Fibroblast of skin of right quadriceps (primary cell): Measurements from ENCODE around the gene P2RY6.

Source experiments
- DNase-seq: peaks from one replicate; pipeline ENCODE4 v3.0.0-alpha.2; 2013

P2RY6 gene

DNA sequence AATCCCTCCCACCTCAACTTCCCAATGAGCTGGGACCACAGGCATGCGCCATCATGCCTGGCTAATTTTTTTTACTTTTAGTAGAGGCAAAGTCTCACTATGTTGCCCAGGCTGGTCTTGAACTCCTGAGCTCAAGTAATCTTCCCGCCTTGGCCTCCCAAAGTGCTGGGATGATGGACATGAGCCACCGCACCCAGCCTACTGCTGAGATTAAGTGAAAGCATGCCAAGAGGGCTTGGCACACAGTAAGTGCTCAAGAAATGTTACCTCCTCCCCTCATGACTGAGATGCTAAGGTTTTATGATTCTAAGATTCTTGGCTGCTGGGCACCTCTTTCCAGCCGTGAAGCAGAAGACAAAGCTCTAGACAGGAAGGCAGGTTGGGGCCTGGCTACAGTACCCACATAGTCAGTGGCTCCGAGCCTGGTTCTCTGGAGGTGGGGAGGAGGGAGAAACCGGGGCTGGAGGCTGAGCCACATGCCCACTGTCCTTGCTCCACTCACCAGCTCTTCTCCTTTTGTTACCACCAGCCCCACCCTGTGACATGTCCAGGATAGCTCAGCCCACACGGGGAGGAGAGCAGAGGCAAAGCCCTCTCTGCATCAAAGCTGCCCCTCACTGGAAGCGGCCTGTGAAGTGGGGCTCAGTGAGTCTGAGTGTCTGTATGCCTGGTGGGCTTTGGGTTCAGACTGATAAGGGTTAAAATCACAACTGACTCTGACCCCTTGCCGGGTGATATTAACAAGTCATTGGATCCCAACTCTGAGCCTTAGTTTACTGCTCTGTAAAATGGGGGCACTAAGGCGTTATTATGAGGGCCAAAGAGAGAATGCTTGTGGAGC, 48.8 kb downstream of the P2RY6 start:
- DNase-seq, result peak; percentile 37

DNA sequence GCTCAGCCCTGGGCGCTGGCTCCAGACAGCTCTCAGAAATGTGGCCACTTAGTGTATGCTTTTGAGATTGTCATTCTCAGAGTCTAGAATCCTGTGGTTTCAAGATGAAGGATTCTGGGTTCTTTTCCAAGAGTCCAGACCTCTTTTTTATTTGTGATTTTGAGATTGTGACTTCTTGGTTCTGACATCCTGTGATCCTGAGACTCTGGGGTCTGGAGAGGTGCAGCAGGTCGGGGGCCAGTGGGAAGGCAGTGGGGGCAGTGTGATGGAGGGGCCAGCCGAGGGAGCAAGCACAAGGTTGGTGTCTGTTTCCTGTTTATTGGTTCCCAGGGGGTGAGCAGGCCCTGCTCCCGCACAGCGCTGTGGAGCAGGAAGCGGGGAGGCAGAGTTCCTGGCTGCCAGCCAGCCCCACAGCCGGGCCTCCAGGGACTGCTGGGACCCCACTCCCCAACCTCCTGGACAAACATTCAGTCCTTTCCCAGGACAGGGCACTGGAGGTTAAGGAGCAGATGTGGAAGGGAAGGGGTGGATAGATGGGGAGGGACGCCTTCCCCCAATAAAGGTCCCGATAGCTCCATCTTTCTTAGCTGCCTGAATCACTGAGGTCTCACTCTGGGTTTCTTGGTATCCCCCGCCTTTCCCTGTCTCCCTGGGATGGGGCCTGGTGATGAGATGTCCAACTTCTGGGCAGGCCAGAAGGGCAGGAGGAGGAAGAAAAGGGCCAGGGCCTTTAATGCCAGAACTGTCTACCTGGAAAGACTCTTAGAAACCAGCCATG, 49.7 kb downstream of the P2RY6 start:
- DNase-seq, result peak; percentile 68

DNA sequence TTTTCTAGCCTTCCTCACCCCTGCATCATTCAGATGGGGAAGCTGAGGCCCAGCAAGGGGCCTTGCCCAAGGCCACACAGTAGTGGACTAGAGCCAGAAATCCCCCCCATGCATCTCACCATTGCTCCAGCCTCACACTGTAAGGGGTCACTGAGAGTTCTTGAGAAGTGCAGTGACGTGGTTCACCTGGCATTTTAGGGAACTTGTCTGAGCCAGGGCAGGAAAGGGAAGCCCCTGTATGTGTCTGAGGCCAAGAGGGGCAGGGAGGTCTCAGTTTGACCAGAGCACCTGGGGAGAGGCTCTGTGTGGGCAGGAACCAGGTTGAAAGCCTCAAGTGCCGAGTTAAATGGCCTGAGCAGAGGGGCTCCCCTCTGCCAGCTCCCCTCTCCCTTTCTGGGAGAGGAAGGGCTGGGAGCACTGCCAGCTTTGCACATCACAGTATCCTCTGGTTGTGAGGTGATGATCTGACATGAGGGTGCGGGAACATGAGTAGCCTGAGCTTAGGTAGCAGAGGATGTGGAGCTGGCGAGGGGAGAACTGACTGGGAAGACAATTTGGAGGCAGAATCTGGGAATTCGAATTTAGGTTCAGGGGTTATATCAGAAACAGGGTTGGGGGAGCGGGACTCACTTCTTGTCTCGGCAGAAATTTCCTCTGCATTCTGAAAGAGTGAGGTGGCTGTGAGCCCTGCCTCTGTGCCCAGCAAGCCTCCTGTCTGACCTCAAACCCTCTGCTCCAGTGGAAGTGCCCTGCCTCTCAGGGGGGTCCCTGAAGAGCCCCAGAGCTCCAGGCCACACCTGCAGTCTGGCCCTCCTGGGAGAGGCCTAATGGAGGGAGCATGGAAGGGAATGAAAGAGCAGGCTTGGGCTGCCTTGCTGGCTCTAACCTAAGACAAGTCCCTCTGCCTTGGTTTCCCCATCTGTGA, 50.5 kb downstream of the P2RY6 start:
- DNase-seq, result peak; percentile 40

DNA sequence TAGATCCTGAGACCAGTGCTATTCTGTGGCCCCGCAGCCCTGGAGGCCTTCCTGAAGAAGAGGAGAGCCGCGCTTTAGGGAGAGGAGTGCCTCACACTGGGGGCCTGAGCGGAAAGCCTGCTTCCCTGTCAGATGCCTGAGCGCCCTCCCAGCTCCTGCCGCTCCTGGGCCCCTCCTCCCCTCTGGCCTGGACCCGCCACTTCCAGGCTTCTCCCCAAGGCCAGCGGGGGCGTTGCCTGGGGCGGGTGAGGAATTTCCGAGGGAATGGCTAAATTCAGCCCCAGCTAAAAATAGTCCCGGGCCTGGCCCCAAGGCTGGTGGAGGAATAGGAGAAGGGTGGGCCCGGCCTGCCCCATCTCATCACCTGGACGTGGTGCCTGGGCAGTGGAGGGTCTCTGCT, 51.3 kb downstream of the P2RY6 start:
- peak; percentile 83 for DNase-seq

DNA sequence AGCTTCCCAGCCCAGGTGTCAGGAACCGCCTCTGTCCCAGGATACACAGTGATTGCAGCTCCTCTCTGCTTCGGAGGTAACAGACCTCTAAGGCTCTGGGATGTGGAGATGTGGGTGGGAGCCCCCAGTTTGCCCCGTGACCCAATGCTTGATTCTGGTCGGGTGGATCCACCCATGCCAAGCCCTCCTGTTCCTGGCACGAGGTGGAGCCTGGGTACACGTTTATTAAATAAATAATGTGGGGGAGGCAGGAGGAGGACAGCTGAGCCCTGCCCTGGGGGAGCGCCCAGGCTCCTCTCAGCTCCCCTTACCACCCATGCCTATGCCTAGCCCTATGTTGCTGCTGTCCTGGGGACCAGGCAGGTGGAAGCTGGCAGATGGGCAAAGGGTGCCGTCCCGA, 52.0 kb downstream of the P2RY6 start:
- no peak for DNase-seq

DNA sequence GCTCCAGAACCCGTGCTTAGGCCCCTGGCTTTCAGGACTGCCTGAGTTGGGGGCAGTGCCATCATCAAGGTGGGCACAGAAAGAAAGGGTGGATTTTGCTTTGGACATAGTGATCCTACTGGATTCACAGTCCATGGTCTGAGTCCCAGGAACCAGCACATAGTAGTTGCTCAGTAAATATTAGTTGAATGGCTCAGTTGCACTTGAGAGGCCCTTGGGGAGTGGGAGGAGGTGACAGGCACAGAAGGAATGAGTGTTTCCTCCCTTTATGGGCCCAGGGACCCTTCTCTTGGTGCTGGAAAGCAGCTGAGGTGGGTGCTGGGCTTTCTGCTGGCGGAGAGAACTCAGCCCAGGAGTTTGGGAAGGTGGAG, 52.5 kb downstream of the P2RY6 start:
- no peak for DNase-seq

DNA sequence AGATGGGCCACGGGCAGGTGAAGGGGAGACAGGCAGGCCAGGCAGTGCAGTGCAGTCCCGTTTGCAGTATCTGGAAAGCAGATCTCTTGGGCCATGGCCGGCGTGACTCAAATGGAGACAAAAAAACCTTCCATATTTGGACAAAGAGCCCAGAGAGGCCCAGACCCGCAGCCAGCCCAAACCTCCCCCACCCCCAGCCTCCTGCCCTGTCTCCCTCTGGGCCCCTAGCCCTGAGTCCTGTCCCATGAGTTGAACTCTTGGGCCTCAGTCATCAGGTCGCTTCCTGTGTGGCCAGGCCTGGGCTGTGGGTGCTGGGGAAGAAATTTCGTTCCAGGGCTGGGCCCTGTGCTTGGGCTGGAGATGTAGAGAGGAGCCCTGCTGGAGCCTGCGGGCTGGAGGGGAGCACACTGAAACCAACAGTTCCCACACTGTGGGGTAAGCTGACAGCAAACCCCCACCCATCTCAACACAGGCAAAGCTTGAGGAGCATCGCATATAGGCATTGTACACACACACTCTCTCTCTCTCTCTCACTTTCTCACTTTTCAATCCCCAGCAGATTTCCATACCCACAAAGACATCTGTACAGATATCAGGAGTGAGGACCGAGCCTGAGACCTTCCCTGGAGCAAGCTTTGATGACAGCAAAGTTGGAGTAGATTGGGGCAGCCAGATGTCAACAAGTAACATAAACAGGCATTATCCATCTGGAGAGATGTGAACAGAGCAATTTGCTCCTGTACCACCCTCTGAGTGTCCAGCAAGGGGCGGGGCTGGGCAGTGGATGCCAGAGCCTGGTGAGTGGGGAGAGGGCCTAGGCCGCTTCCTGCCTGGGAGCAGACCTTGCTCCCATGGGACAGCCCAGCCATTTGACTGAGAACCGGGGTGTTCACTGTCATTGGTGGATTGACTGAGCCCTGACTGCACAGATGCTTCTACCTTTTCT, 53.2 kb downstream of the P2RY6 start:
- peak; percentile 51 for DNase-seq

DNA sequence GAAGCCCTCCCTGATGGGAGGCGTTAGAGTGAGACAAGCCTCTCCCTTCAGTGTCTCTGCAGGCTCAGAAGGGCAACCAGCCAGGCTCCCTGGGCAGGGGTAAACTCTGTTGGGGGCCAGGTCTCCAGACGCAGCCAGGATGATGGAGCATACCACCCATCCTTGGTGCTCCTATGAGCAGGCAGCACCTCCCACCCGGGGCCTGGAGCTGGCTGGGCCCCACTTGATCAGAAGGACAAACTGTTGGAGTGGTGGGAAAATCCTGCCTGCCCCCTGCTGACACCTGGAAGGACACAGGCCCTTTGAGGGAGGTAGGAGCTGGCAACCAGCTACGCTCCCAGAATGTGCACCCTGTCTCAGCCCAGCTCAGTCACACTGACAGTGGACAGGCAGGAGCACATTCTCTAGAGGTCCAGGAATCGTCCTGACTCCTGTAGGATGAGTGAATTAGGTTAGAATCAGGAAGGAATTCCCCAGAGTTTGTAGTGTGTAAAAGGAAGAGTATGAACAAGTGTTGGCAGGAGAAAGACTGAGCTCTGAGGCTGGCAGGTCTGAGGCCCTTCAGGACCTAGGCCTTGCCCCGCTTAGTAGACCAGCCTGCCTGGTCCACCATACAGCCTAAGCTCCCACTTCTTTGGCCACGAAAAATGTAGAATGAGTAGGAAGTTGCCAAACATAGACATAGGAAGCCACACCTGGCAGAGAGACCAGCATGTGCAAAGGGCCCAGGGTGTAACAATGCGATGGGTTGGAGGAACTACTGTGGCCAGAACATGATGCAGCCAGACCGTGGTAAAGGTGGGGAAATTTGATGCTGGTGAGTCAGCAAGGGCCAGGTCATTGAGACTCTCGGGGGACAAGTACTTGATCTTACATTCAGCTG, 55.0 kb downstream of the P2RY6 start:
- DNase-seq, result peak; percentile 57

DNA sequence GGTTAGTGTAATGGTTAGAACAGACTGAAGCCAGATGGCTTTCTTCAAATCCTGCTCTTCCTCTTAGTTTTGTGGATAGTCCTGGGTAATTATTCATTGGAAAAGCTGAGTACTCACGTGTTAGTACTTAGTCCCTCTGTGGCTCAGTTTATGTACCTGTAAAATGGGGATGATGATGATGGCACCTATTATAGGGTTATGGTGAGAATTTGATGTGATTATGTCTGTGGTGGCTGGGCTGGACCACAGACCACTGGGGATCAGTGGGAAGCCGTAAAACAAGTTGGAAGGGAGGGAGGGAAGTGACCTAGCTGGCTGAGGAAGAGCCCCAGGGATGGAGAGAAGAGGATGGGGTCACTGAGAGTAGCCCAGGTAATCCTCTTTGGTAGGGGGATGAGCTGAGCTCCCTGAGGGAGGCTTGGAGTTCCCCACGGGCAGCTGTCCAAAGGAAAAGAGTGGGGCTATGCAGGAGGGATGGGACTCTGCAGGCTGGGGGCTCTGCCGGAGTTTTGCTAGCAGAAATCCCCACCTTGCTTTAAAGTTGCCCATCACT, 55.8 kb downstream of the P2RY6 start:
- DNase-seq, result no peak

DNA sequence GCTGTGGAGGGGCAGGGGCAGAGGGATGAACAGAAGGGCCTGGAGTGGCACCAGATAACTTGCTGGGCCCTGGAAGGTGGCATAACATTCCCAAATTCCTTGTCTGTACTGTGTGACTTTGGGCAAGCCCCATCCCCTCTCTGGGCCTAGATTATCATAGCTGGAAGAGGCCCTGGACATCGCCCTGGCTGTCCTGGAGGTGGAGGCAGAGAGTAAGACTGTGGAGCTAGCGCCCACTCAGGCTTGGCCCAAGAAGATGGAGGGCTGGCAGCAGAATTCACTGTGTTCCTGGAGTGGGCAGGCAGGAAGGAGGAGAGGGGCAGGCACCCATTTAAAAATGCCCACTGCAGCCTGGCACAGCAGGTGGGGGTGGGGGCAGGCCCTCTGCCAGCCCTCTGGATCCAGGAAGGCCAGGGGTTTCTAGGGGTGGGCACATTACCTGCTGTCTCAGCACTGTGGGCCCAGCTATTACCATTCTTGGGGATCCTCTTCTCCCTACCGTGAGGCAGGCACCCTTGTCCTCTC, 58.5 kb downstream of the P2RY6 start:
- DNase-seq, result no peak

DNA sequence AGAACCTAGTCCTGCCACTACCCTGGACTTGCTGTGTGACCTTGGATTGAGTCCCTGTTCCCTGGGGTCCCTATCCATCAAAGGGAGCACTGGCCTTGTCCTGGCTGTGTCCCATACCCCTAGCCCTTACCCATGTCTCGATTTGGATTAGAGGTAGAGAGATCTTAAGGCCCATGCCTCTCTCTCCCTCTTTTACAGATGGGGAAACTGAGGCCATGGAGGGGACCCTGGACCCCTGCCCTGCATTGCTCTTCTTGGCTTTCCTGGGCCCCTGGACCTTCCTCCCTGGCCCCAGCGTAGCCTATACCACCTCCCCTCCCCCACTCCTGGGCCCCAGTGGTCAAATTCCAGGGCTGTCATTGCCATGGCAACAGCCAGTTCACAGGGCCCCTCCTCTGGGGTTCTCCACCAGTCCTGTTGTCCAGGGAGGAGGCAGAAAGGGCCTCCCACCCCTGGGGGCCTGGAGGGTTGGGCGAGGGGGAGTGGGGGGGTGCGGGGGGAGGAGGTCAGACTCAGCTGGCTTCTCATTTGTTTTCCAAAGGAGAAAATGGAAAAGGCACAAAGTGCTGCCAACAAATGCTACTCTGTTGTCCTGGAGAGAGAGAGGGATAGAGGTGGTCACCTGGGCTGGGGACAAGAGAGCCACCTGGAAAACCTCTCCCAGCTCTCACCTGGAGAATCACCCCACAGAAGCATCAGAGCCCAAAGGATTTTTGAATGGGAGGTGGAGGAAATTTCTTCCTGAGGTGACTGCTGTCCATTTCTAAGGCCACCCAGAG, 59.2 kb downstream of the P2RY6 start:
- peak; percentile 35 for DNase-seq

DNA sequence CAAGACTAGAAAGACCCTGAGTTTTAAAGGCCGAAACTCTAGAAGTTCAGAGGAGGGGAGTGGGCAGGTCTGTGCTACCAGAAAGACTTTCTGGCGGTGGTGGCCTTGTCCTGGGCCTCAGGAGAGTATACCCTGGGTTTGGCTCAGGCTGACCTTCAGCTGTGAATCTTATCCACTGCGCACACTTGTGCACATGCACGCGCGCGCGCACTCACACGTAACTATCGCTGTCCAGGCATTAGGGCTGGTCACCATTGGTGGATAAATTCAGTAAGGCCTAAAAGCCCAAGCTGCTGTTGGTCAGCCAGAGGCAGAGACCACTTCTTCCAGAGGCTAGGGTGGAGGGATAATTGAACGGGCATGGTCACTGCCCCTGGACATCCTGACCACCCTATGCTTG, 61.0 kb downstream of the P2RY6 start:
- DNase-seq, result no peak

DNA sequence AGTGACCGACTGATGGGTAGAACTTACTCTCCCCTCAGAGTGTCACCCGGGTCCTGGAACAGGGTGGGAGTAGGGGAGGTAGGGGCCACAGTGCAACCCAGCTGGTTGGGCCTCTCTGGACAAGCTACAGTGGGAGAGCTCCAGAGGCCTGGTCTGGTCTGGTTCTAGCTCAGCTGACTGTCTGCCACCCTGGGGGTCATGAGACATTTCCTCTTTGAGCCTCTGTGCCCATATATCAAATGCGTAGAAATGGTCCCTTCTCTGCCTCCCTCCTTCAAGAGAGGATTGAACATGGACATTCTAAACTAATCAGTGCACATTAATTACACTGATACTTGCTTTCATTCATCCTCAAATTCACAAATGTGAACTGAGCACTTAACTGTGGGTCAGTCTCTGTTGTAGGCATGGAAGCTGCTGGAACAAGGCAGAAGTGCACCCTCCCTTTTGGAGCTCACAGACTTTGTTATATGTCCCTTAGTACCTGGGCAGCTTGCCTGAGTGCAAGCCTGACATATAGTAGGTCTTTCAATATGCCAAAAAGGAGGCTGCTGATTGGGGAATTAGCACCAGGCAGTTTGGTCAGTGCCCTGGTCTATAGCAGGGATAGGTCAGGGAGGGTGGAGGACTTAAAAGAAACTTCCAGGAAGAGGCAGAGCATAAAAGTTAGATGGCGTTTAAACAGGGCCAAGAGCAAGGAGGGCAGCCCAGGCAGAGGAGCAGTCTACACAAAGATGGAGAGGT, 61.7 kb downstream of the P2RY6 start:
- DNase-seq, result no peak

DNA sequence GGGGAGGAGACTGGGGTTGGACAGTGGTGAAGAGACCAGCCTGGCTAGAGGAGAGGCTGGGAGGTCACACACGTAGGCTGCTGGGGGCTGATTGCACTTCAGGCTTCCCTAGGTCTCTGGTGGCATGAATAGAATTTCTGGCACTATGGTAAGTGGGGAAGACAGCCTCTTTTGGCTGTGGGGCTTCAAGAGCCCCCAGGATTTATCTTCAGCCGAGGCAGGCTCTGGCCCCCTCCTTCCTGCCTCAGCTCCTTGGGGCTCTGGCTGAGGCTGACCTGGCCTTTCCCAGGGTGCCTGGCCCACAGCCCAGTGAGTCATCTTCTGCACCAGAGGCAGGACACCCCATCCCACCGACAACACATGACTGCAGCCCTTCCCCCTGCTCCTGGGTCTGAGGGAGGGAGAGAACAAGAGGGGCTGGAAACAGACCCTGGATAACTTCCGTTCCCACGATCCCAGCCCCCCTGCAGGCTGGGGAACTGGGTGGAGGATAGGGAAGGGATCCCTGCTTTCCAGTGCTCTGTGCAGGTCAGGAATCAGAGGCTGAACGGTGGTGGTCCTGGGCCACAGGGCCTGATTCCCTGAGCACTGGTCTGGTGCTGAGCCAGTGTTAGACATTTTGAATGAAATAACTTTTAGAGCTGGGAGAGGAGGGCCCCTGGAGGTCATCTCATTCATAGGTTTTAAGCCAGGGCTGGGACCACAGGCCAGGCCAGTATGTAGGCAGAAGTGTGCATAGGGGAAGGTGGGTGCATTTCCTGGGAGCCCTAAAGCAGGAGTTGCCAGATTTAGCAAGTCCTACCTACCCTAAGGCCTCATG, 62.5 kb downstream of the P2RY6 start:
- DNase-seq, result peak; percentile 79

DNA sequence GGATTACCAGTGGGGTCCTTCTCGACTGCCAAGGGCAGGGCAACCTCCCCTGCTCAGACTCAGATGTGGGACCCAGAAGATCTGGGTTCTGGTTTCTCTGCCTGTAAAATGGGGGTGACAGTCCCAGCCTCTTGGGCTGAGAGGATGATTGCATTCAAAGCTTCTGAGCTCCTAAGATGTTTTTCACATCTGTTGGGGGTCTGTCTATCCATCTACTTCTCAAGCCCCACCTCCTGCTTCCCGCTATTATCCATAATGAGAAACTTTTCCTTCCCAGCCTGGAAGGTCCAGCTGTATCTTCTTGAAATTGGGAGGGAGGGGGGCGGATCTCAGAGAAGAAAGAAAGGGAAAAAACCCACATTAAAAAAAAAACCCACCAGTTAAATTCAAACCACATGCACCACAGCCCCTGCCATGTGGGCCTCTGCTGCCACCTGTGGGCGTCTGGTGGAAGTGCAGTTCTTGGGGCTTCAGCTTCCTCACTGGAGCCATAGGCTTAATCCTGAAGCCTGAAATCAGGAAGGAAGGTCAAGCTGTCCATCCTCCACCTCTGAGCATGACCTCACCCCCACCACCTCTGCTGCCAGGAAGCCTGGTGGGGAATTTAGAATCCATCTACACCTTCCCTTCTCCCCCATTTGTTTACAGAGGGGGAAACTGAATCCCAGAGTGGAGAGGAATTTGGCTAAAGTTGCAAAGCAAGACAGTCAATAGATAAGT, 63.2 kb downstream of the P2RY6 start:
- peak; percentile 88 for DNase-seq

DNA sequence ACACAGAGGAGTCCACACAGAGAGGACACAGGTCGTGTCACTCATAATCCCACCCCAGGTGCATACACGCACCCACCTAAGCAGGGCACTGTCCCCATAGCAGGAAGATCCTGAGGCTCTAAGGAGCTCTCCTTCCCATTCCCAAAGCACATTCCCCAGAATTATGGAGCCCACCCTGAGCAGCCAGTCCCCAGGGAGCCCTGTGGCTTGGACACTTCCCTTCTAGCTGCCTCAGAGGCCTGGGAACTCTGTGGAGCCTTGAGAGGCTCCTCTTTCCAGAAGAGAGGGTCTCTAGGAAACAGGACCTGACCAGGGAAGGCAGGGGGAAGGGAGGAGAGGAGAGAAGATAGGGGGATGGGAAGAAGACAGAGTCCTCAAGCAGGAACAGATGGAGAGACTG, 65.7 kb downstream of the P2RY6 start:
- DNase-seq, result no peak

DNA sequence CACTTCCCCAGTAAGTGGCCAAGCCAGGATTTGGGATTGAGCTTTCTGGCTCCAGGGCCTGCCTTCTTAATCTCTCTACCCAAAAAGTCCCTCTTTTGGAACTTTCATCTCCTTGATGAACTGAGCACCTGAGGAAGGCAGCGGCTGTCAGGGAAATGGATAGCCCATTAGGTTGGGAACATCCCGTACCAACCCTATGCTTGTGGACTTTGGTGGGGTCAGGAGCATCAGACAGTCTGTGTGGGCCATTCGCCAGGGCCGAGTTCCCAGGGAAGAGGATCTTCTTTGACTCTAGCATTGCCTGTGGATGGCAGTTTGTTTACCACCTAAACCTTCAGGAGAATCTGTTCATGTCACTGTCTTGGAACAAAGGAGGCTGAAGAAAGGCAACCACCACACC, 66.1 kb downstream of the P2RY6 start:
- DNase-seq, result no peak
